Stimulated activated naive CD8-positive, alpha-beta T cell treated with anti-CD3 and anti-CD28 coated beads, Interleukin-15, Interleukin-2, amounts not matched to agents 100 ng/mL and 50 ng/mL, for 24 hours (primary cell): Measurements from ENCODE around the gene NUP42.

ENCODE experiments used
- H3K27ac Mint-ChIP-seq: one replicate; pipeline ENCODE4 v1.8.0; 2021; ENCODE audit warnings: mild to moderate bottlenecking, mixed read lengths
- H3K27me3 Mint-ChIP-seq: one replicate; pipeline ENCODE4 v1.8.0; 2021; ENCODE audit warnings: mixed read lengths
- H3K36me3 Mint-ChIP-seq: one replicate; pipeline ENCODE4 v1.8.0; 2021; ENCODE audit warnings: low read depth, mixed read lengths
- H3K4me1 Mint-ChIP-seq: one replicate; pipeline ENCODE4 v1.8.0; 2021; ENCODE audit warnings: low read depth, mixed read lengths
- H3K4me3 Mint-ChIP-seq: one replicate; pipeline ENCODE4 v1.8.0; 2021; ENCODE audit warnings: mild to moderate bottlenecking, mixed read lengths
- H3K9me3 Mint-ChIP-seq: one replicate; pipeline ENCODE4 v1.8.0; 2021; ENCODE audit warnings: mixed read lengths

Gene NUP42

GRCh38 chr7:23181684-23182553 lies at the start of gene NUP42:
Gene NUP42 (plus strand): TSS chr7:23182048. CDS start chr7:23182086, 38 bp downstream.
- H3K36me3 Mint-ChIP-seq: peaks cover 33% of the 10 kb centered on the region
- H3K4me1 Mint-ChIP-seq: peaks cover 42% of the 10 kb centered on the region
- no peaks in the 10 kb centered on the region for H3K27me3 Mint-ChIP-seq
- peak within 1 kb of the TSS; percentile 98 for H3K4me3 Mint-ChIP-seq
- H3K27ac Mint-ChIP-seq: peak within 1 kb of the TSS; percentile 99
- H3K9me3 Mint-ChIP-seq: no peaks in the 10 kb centered on the region

GRCh38 chr7:23133797-23134196 lies 48.1 kb upstream of the NUP42 start:
- Mint-ChIP-seq H3K27me3 (no peaks in the 10 kb centered on the region), H3K9me3 (peaks cover 5% of the 10 kb centered on the region), H3K4me1 (no peaks in the 10 kb centered on the region), H3K36me3 (peaks cover 20% of the 10 kb centered on the region), H3K27ac (no peak overlapping the region), H3K4me3 (no peak overlapping the region)

GRCh38 chr7:23135755-23136154 lies 46.1 kb upstream of the NUP42 start:
- Mint-ChIP-seq H3K36me3 (peaks cover 9% of the 10 kb centered on the region), H3K27ac (no peak overlapping the region)

GRCh38 chr7:23136216-23136615 lies 45.6 kb upstream of the NUP42 start:
- H3K4me1 Mint-ChIP-seq: no peaks in the 10 kb centered on the region
- H3K36me3 Mint-ChIP-seq: peaks cover 10% of the 10 kb centered on the region

More at GRCh38 chr7:23135755-23136154, 46.1 kb upstream of the NUP42 start:
- no peak overlapping the region for H3K4me3 Mint-ChIP-seq
- no peaks in the 10 kb centered on the region for H3K4me1 Mint-ChIP-seq
- H3K9me3 Mint-ChIP-seq: peaks cover 5% of the 10 kb centered on the region
- no peaks in the 10 kb centered on the region for H3K27me3 Mint-ChIP-seq

GRCh38 chr7:23157679-23158078 lies 24.2 kb upstream of the NUP42 start:
- H3K27ac Mint-ChIP-seq: no peak overlapping the region
- no peaks in the 10 kb centered on the region for H3K4me1 Mint-ChIP-seq
- no peaks in the 10 kb centered on the region for H3K9me3 Mint-ChIP-seq
- H3K36me3 Mint-ChIP-seq: peaks cover 8% of the 10 kb centered on the region
- no peak overlapping the region for H3K4me3 Mint-ChIP-seq
- H3K27me3 Mint-ChIP-seq: no peaks in the 10 kb centered on the region

More at GRCh38 chr7:23136216-23136615, 45.6 kb upstream of the NUP42 start:
- Mint-ChIP-seq H3K4me3 (no peak overlapping the region), H3K27ac (no peak overlapping the region), H3K27me3 (no peaks in the 10 kb centered on the region), H3K9me3 (peaks cover 5% of the 10 kb centered on the region)

- no peak overlapping the region for H3K27ac Mint-ChIP-seq
- H3K9me3 Mint-ChIP-seq: no peaks in the 10 kb centered on the region
- no peaks in the 10 kb centered on the region for H3K4me1 Mint-ChIP-seq
- H3K4me3 Mint-ChIP-seq: no peak overlapping the region
- H3K36me3 Mint-ChIP-seq: peaks cover 4% of the 10 kb centered on the region
- H3K27me3 Mint-ChIP-seq: no peaks in the 10 kb centered on the region
Measured at GRCh38 chr7:23158546-23158945, 23.3 kb upstream of the NUP42 start.

GRCh38 chr7:23161482-23161881 lies 20.4 kb upstream of the NUP42 start:
- peaks cover 4% of the 10 kb centered on the region for H3K36me3 Mint-ChIP-seq
- H3K27me3 Mint-ChIP-seq: no peaks in the 10 kb centered on the region
- no peaks in the 10 kb centered on the region for H3K9me3 Mint-ChIP-seq
- H3K4me3 Mint-ChIP-seq: no peak overlapping the region
- H3K27ac Mint-ChIP-seq: no peak overlapping the region
- no peaks in the 10 kb centered on the region for H3K4me1 Mint-ChIP-seq

- Mint-ChIP-seq H3K27ac (no peak overlapping the region), H3K36me3 (peaks cover 2% of the 10 kb centered on the region), H3K4me3 (no peak overlapping the region), H3K27me3 (no peaks in the 10 kb centered on the region), H3K4me1 (no peaks in the 10 kb centered on the region), H3K9me3 (no peaks in the 10 kb centered on the region)
Measured at GRCh38 chr7:23164846-23165245, 17.0 kb upstream of the NUP42 start.

GRCh38 chr7:23165316-23165715 lies 16.5 kb upstream of the NUP42 start:
- Mint-ChIP-seq H3K27me3 (no peaks in the 10 kb centered on the region), H3K9me3 (no peaks in the 10 kb centered on the region), H3K4me3 (no peak overlapping the region), H3K4me1 (no peaks in the 10 kb centered on the region), H3K27ac (no peak overlapping the region), H3K36me3 (peaks cover 3% of the 10 kb centered on the region)

GRCh38 chr7:23167691-23168090 lies 14.2 kb upstream of the NUP42 start:
- Mint-ChIP-seq H3K27me3 (no peaks in the 10 kb centered on the region), H3K9me3 (no peaks in the 10 kb centered on the region), H3K4me1 (no peaks in the 10 kb centered on the region), H3K27ac (no peak overlapping the region), H3K36me3 (peaks cover 4% of the 10 kb centered on the region), H3K4me3 (no peak overlapping the region)

GRCh38 chr7:23168111-23168885 lies 13.6 kb upstream of the NUP42 start:
- no peaks in the 10 kb centered on the region for H3K27me3 Mint-ChIP-seq
- H3K4me3 Mint-ChIP-seq: no peak overlapping the region
- H3K9me3 Mint-ChIP-seq: no peaks in the 10 kb centered on the region
- H3K27ac Mint-ChIP-seq: no peak overlapping the region
- peaks cover 4% of the 10 kb centered on the region for H3K36me3 Mint-ChIP-seq
- no peaks in the 10 kb centered on the region for H3K4me1 Mint-ChIP-seq

GRCh38 chr7:23175938-23176337 lies 5.9 kb upstream of the NUP42 start:
- H3K9me3 Mint-ChIP-seq: no peaks in the 10 kb centered on the region
- H3K4me3 Mint-ChIP-seq: no peak overlapping the region
- no peaks in the 10 kb centered on the region for H3K36me3 Mint-ChIP-seq
- H3K27me3 Mint-ChIP-seq: no peaks in the 10 kb centered on the region
- H3K27ac Mint-ChIP-seq: no peak overlapping the region
- H3K4me1 Mint-ChIP-seq: peaks cover 5% of the 10 kb centered on the region

GRCh38 chr7:23183279-23184012 lies 1.6 kb downstream of the NUP42 start:
- peak overlapping the region; percentile 99 for H3K27ac Mint-ChIP-seq
- H3K27me3 Mint-ChIP-seq: no peaks in the 10 kb centered on the region
- H3K4me3 Mint-ChIP-seq: peak overlapping the region; percentile 98
- peaks cover 44% of the 10 kb centered on the region for H3K36me3 Mint-ChIP-seq
- peaks cover 42% of the 10 kb centered on the region for H3K4me1 Mint-ChIP-seq
- no peaks in the 10 kb centered on the region for H3K9me3 Mint-ChIP-seq

- no peaks in the 10 kb centered on the region for H3K27me3 Mint-ChIP-seq
Measured at GRCh38 chr7:23184291-23184690, 2.4 kb downstream of the NUP42 start.

More at GRCh38 chr7:23184291-23184690, 2.4 kb downstream of the NUP42 start:
- Mint-ChIP-seq H3K27ac (peak overlapping the region; percentile 31), H3K4me1 (peaks cover 42% of the 10 kb centered on the region), H3K9me3 (no peaks in the 10 kb centered on the region), H3K36me3 (peaks cover 52% of the 10 kb centered on the region), H3K4me3 (peak overlapping the region; percentile 98)
